H1 (cell line): ENCODE results near the gene CLMP. TPM values are rescaled to one million over a fixed set of nuclear protein-coding genes. Genes with fewer than 3 reads are reported as not detected.

Source experiments
- HDAC6 ChIP-seq: IDR thresholded peaks from one replicate; pipeline ENCODE4 v1.7.1; 2012; ENCODE audit warnings: low read depth, mild to moderate bottlenecking, inconsistent platforms, low read length, moderate library complexity
- SUZ12 ChIP-seq: fragments of 200-600 bp; sonication (generic); IDR thresholded peaks from 2 replicates; pipeline ENCODE4 v1.6.1; 2012; ENCODE audit warnings: mild to moderate bottlenecking, inconsistent platforms, low read length, moderate library complexity, mixed read lengths
- polyA plus RNA-seq, 7 experiments: library from polyadenylated mRNA; depleted of rRNA in 3 of 7; stranded (reverse) in 5 of 7; unstranded in 2 of 7; fragments of >200 nt in 5 of 7; fragments of 200-250 nt in 2 of 7; gene quantifications; 1 replicate in 5 of 7; 2 replicates in 1 of 7; 4 replicates in 1 of 7; pipeline versions ENCODE4 v1.2.1 to v1.2.3, GENCODE V29; 2011 to 2013; ENCODE audit warnings: missing spikeins in 2 of 7, mixed read lengths in 2 of 7
- total RNA-seq: library from RNA; stranded (reverse); fragmentation: NEBNext Ultra II Directional; extraction: Animal tissue kit (Norgen Biotek cat#: 25700); gene quantifications from 2 replicates; pipeline ENCODE4 v1.2.1, GENCODE V29; 2021
- TF ChIP-seq, protein P1 (sequence below): fragments of 300-600 bp; sonication (generic); IDR thresholded peaks from 2 replicates; pipeline ENCODE4 v1.7.1; 2012; ENCODE audit warnings: low read length, moderate library complexity, mild to moderate bottlenecking, inconsistent platforms; ENCODE audit not compliant: insufficient replicate concordance

CLMP gene
- total and polyA plus RNA-seq, 2 of the 8 experiments (the other 6 are each of a cell fraction or from before 2014, with no cell fraction given) = 9.9 to 24.1 TPM

DNA sequence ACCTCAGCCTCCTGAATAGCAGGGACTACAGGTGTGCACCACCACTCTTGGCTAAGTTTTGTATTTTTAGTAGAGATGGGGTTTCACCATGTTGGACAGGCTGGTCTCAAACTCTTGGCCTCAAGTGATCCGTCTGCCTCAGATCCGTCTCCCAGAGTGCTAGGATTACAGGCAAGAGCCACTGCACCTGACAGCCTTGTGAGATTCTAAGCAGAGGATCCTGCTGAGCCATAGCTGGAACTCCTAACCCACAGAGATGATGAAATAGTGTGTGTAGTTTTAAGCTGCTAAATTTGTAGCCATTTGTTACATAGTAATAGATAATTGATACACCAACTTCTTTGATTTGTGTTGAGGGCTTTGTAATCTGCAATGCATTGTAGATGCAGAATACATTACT is 51.1 kb downstream of the CLMP start (continued):
- TF ChIP-seq, protein P1, sequence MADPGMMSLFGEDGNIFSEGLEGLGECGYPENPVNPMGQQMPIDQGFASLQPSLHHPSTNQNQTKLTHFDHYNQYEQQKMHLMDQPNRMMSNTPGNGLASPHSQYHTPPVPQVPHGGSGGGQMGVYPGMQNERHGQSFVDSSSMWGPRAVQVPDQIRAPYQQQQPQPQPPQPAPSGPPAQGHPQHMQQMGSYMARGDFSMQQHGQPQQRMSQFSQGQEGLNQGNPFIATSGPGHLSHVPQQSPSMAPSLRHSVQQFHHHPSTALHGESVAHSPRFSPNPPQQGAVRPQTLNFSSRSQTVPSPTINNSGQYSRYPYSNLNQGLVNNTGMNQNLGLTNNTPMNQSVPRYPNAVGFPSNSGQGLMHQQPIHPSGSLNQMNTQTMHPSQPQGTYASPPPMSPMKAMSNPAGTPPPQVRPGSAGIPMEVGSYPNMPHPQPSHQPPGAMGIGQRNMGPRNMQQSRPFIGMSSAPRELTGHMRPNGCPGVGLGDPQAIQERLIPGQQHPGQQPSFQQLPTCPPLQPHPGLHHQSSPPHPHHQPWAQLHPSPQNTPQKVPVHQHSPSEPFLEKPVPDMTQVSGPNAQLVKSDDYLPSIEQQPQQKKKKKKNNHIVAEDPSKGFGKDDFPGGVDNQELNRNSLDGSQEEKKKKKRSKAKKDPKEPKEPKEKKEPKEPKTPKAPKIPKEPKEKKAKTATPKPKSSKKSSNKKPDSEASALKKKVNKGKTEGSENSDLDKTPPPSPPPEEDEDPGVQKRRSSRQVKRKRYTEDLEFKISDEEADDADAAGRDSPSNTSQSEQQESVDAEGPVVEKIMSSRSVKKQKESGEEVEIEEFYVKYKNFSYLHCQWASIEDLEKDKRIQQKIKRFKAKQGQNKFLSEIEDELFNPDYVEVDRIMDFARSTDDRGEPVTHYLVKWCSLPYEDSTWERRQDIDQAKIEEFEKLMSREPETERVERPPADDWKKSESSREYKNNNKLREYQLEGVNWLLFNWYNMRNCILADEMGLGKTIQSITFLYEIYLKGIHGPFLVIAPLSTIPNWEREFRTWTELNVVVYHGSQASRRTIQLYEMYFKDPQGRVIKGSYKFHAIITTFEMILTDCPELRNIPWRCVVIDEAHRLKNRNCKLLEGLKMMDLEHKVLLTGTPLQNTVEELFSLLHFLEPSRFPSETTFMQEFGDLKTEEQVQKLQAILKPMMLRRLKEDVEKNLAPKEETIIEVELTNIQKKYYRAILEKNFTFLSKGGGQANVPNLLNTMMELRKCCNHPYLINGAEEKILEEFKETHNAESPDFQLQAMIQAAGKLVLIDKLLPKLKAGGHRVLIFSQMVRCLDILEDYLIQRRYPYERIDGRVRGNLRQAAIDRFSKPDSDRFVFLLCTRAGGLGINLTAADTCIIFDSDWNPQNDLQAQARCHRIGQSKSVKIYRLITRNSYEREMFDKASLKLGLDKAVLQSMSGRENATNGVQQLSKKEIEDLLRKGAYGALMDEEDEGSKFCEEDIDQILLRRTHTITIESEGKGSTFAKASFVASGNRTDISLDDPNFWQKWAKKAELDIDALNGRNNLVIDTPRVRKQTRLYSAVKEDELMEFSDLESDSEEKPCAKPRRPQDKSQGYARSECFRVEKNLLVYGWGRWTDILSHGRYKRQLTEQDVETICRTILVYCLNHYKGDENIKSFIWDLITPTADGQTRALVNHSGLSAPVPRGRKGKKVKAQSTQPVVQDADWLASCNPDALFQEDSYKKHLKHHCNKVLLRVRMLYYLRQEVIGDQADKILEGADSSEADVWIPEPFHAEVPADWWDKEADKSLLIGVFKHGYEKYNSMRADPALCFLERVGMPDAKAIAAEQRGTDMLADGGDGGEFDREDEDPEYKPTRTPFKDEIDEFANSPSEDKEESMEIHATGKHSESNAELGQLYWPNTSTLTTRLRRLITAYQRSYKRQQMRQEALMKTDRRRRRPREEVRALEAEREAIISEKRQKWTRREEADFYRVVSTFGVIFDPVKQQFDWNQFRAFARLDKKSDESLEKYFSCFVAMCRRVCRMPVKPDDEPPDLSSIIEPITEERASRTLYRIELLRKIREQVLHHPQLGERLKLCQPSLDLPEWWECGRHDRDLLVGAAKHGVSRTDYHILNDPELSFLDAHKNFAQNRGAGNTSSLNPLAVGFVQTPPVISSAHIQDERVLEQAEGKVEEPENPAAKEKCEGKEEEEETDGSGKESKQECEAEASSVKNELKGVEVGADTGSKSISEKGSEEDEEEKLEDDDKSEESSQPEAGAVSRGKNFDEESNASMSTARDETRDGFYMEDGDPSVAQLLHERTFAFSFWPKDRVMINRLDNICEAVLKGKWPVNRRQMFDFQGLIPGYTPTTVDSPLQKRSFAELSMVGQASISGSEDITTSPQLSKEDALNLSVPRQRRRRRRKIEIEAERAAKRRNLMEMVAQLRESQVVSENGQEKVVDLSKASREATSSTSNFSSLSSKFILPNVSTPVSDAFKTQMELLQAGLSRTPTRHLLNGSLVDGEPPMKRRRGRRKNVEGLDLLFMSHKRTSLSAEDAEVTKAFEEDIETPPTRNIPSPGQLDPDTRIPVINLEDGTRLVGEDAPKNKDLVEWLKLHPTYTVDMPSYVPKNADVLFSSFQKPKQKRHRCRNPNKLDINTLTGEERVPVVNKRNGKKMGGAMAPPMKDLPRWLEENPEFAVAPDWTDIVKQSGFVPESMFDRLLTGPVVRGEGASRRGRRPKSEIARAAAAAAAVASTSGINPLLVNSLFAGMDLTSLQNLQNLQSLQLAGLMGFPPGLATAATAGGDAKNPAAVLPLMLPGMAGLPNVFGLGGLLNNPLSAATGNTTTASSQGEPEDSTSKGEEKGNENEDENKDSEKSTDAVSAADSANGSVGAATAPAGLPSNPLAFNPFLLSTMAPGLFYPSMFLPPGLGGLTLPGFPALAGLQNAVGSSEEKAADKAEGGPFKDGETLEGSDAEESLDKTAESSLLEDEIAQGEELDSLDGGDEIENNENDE = no peak
- TF ChIP-seq HDAC6 = no peak
- TF ChIP-seq SUZ12 = no peak
